ENCODE data around the gene RASA2. TPM values are rescaled to one million over a fixed set of nuclear protein-coding genes. Genes with fewer than 3 reads are reported as not detected.

RASA2 gene
- total RNA-seq, 3 donors from 2014 or later, result 15.2 to 43.2 (median 22.0) TPM

GRCh38 chr3:141653847-141654246 is 167.0 kb downstream of the RASA2 start:
- H3K4me1 ChIP-seq, result no peaks in the 10 kb centered on the region

GRCh38 chr3:141655801-141656200 is 169.0 kb downstream of the RASA2 start:
- Histone ChIP-seq H3K36me3 (no peaks in the 10 kb centered on the region), H3K27ac (no peak overlapping the region), H3K9me3 (no peaks in the 10 kb centered on the region), H3K4me1 (peaks cover 0 to 4% of the 10 kb centered on the region in 2 donors), H3K27me3 (no peaks in the 10 kb centered on the region), H3K4me3 (no peak overlapping the region)
- TF ChIP-seq CTCF (IDR thresholded peaks at IDR 0.05) (no peak), POLR2A (IDR thresholded peaks at IDR 0.05) (no peak), POLR2AphosphoS5 (IDR thresholded peaks at IDR 0.05) (no peak)
- DNase-seq (ENCODE audit: low spot score in 2 of 2), result no peak
- intact Hi-C loops (cut with DNase I; ENCODE audit: low total_unique reads), result no loop called here

More at GRCh38 chr3:141653847-141654246, 167.0 kb downstream of the RASA2 start:
- Histone ChIP-seq H3K36me3 (no peaks in the 10 kb centered on the region), H3K9me3 (no peaks in the 10 kb centered on the region), H3K4me3 (no peak overlapping the region), H3K27me3 (no peaks in the 10 kb centered on the region), H3K27ac (no peak overlapping the region)
- DNase-seq (ENCODE audit: low spot score in 2 of 2), result no peak
- intact Hi-C loops (cut with DNase I; ENCODE audit: low total_unique reads), result no loop called here
- TF ChIP-seq POLR2AphosphoS5 (IDR thresholded peaks at IDR 0.05) (no peak), POLR2A (IDR thresholded peaks at IDR 0.05) (no peak), CTCF (IDR thresholded peaks at IDR 0.05) (no peak)

- DNase-seq (ENCODE audit: low spot score in 2 of 2), result no peak
- TF ChIP-seq POLR2AphosphoS5 (IDR thresholded peaks at IDR 0.05) (no peak), POLR2A (IDR thresholded peaks at IDR 0.05) (no peak), CTCF (IDR thresholded peaks at IDR 0.05) (no peak)
- no peaks in the 10 kb centered on the region for H3K27me3 ChIP-seq
- no peaks in the 10 kb centered on the region for H3K36me3 ChIP-seq
- no peak overlapping the region for H3K27ac ChIP-seq
- H3K9me3 ChIP-seq, result no peaks in the 10 kb centered on the region
- peaks cover 0 to 4% of the 10 kb centered on the region in 2 donors for H3K4me1 ChIP-seq
- intact Hi-C loops (cut with DNase I; ENCODE audit: low total_unique reads), result no loop called here
- H3K4me3 ChIP-seq, result no peak overlapping the region
Measured at GRCh38 chr3:141656771-141657170, 169.9 kb downstream of the RASA2 start.

GRCh38 chr3:141657516-141657915 is 170.7 kb downstream of the RASA2 start:
- H3K27me3 ChIP-seq, result no peaks in the 10 kb centered on the region
- peaks cover 0 to 4% of the 10 kb centered on the region in 2 donors for H3K4me1 ChIP-seq
- DNase-seq (ENCODE audit: low spot score in 2 of 2), result no peak
- TF ChIP-seq POLR2AphosphoS5 (IDR thresholded peaks at IDR 0.05) (no peak), CTCF (IDR thresholded peaks at IDR 0.05) (no peak), POLR2A (IDR thresholded peaks at IDR 0.05) (no peak)
- H3K9me3 ChIP-seq, result no peaks in the 10 kb centered on the region
- H3K4me3 ChIP-seq, result no peak overlapping the region
- no peaks in the 10 kb centered on the region for H3K36me3 ChIP-seq
- H3K27ac ChIP-seq, result no peak overlapping the region
- intact Hi-C loops (cut with DNase I; ENCODE audit: low total_unique reads), result no loop called here

- no peaks in the 10 kb centered on the region for H3K36me3 ChIP-seq
- H3K27me3 ChIP-seq, result no peaks in the 10 kb centered on the region
- DNase-seq (ENCODE audit: low spot score in 2 of 2), result peak; percentile 35 to 66
- H3K9me3 ChIP-seq, result no peaks in the 10 kb centered on the region
- peaks cover 0 to 4% of the 10 kb centered on the region in 2 donors for H3K4me1 ChIP-seq
- intact Hi-C loops (cut with DNase I; ENCODE audit: low total_unique reads), result no loop called here
- TF ChIP-seq CTCF (IDR thresholded peaks at IDR 0.05), result no peak
- no peak for TF ChIP-seq POLR2A (IDR thresholded peaks at IDR 0.05)
- no peak for TF ChIP-seq POLR2AphosphoS5 (IDR thresholded peaks at IDR 0.05)
- peak overlapping the region in 1 of 2 donors; percentile 17 for H3K27ac ChIP-seq
- peak overlapping the region; percentile 47 to 79 (median 59) for H3K4me3 ChIP-seq
Measured at GRCh38 chr3:141659821-141660613, 173.2 kb downstream of the RASA2 start.

All from breast epithelium (tissue), 4 donors.